ENCODE results near the gene GALNT9. TPM values are rescaled to one million over a fixed set of nuclear protein-coding genes. Genes with fewer than 3 reads are reported as not detected.
"Not testable (repeated sequence)": the region's sequence is repeated elsewhere in the genome, so short reads cannot be mapped to it uniquely, and the experiment has no call there.

GALNT9 gene
- total and polyA plus RNA-seq, 7 donors: 0.28 to 5.0 (median 2.8) TPM; not detected in 2

DNA sequence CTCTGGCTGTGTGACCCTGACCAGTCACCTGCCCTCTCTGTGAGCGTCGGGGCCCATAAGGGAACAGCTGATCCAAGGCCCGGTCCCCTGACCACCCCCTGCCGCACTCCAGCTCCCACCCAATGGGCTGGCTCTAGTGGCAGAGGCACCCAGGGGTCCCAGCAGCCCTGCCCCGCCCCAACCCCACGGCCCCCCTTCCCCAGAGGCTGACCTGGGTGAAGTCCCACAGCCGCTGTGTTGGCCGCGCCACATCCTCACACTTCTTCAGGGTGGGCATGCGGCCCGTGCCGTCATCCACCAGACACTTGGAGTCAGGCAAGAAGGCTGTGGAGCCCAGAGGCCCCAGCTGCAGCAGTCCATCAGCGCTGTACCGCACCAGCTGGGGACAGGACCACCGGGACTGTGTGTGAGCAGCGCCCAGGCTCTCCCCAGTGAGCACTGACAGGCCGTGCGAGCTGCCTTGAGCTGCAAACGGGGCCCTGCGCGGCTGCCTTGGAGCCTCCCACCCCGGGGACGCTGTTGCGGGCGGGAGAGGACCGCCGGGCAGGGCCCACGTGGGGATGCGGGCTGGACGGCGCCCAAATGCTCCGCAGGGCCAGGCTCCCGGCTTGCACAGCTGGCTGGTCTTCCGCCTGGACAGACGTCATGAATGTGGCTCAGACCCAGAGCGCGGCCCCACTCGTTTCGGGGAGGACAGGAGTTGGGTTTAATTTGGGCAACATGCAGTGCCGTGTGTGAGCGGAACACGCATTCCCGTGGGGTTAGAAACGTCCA lies 131.6 kb downstream of the GALNT9 start:
- Histone ChIP-seq H3K9me3 (peaks cover 0 to 10% (median 2%) of the 10 kb centered on the region in 4 donors), H3K36me3 (no peaks in the 10 kb centered on the region), H3K4me1 (no peaks in the 10 kb centered on the region), H3K4me3 (no peak overlapping the region), H3K27ac (no peak overlapping the region), H3K27me3 (peaks cover 0 to 14% (median 3%) of the 10 kb centered on the region in 3 donors)
- TF ChIP-seq POLR2A (IDR thresholded peaks at IDR 0.05) (no peak), POLR2AphosphoS5 (IDR thresholded peaks at IDR 0.05) (no peak), EP300 (IDR thresholded peaks at IDR 0.05) (no peak)
- TF ChIP-seq, protein P1, sequence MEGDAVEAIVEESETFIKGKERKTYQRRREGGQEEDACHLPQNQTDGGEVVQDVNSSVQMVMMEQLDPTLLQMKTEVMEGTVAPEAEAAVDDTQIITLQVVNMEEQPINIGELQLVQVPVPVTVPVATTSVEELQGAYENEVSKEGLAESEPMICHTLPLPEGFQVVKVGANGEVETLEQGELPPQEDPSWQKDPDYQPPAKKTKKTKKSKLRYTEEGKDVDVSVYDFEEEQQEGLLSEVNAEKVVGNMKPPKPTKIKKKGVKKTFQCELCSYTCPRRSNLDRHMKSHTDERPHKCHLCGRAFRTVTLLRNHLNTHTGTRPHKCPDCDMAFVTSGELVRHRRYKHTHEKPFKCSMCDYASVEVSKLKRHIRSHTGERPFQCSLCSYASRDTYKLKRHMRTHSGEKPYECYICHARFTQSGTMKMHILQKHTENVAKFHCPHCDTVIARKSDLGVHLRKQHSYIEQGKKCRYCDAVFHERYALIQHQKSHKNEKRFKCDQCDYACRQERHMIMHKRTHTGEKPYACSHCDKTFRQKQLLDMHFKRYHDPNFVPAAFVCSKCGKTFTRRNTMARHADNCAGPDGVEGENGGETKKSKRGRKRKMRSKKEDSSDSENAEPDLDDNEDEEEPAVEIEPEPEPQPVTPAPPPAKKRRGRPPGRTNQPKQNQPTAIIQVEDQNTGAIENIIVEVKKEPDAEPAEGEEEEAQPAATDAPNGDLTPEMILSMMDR (IDR thresholded peaks at IDR 0.05): no peak
- no peak for DNase-seq
- 79 to 86% methylated on average over 44 of the region's 44 CpGs for WGBS, 2 donors
- intact Hi-C loops (cut with DNase I): no loop called here

DNA sequence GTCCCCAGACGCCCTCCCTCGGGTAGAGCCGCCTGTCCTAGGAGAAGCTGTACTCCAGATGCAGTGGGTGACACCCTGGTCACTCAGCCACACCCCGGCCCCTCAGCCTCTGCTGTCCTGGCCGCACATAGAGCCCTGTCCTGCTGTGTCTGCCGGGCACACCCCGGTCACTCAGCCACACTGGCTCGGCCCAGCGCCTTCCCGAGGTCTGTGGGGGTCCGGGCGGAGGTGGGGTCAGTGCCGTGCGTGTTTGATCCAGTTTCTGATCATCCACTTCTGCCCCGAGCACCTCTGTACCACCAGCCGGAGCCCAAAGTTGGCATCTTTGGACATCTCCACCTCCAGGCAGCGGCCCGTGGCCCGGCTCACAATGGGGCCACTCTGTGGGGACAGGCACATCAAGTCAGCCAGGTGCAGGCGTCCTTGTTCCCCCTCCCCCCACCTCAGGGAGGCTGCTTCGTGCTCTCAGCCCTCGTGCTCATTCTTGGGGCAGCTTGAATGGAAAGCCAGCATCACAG lies 132.5 kb downstream of the GALNT9 start:
- Histone ChIP-seq H3K4me3 (no peak overlapping the region), H3K9me3 (peaks cover 0 to 10% (median 2%) of the 10 kb centered on the region in 4 donors), H3K4me1 (no peaks in the 10 kb centered on the region), H3K27me3 (peaks cover 0 to 6% (median 0%) of the 10 kb centered on the region in 3 donors), H3K27ac (no peak overlapping the region), H3K36me3 (no peaks in the 10 kb centered on the region)
- DNase-seq: no peak
- TF ChIP-seq EP300 (IDR thresholded peaks at IDR 0.05) (no peak), POLR2A (IDR thresholded peaks at IDR 0.05) (no peak), POLR2AphosphoS5 (IDR thresholded peaks at IDR 0.05) (no peak)
- TF ChIP-seq, protein P1 (IDR thresholded peaks at IDR 0.05): no peak
- WGBS, 2 donors: 86 to 87% methylated on average over 22 of the region's 22 CpGs
- intact Hi-C loops (cut with DNase I): no loop called here

DNA sequence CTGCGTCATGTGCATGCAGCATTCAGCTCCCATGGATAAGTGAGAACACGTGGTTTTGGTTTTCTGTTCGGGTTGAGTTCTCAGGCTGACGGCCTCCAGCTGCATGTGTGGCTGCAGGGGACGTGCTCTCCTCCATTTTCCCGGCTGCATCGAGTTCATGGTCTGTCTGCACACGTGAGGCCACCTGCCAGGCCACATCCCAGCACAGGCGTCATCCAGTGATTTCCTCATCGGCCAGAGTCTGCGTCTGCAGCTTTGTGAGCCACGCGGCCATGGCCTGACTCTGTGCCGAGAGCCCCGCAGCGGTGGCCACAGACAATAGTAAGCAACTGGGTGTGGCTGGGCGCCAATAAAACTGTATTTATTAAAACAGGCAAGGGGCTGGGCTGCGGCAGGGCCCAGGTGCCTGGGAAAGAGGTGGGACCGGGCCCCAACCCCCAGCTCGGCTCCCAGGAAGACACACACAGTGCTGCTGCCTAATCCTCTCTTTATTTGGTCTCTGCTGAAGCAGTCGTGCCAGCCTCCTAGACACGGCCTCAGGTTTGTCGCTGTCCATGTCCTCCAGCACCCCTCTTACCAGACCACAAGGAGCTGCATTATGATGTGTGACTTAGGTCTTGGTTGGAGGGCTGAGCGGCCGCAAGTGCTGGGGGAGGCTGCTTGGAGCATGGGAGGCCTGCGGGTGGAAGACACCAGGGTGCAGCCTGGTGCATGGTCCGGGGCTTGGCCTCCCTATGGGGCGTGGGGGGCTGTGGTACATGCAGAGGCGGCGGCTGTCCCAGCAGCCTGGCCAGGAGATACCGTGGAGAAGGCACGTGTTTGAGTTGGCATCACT lies 133.1 kb downstream of the GALNT9 start:
- intact Hi-C loops (cut with DNase I): no loop called here
- Histone ChIP-seq H3K9me3 (peaks cover 0 to 10% (median 2%) of the 10 kb centered on the region in 4 donors), H3K27ac (no peak overlapping the region), H3K4me3 (no peak overlapping the region), H3K27me3 (no peaks in the 10 kb centered on the region), H3K4me1 (no peaks in the 10 kb centered on the region), H3K36me3 (no peaks in the 10 kb centered on the region)
- WGBS, 2 donors: 47 to 71% methylated on average over 32 of the region's 32 CpGs
- DNase-seq: no peak
- no peak for TF ChIP-seq EP300 (IDR thresholded peaks at IDR 0.05)
- TF ChIP-seq POLR2AphosphoS5 (IDR thresholded peaks at IDR 0.05): no peak
- TF ChIP-seq, protein P1 (IDR thresholded peaks at IDR 0.05): no peak
- TF ChIP-seq POLR2A (IDR thresholded peaks at IDR 0.05): no peak

DNA sequence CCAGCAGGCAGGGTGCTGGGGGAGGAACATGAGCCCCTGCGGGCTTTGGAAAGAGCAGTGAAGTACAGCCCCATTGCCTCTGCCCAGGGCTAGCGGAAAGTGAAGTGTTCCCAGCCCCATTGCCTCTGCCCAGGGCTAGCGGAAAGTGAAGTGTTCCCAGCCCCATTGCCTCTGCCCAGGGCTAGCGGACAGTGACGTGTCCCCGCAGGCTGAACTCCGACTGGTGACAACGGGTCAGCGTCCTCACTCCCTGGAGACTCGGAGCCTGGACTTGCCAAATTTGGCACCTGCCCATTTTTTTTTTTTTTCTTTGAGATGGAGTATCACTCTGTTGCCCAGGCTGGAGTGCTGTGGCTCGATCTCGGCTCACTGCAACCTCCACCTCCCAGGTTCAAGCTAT lies 134.1 kb downstream of the GALNT9 start:
- WGBS, 2 donors: 87 to 89% methylated on average over 12 of the region's 12 CpGs
- H3K27me3 ChIP-seq; H3K27ac ChIP-seq; H3K4me3 ChIP-seq; DNase-seq; intact Hi-C loops (cut with DNase I); H3K9me3 ChIP-seq; H3K36me3 ChIP-seq; H3K4me1 ChIP-seq: not testable (repeated sequence)

DNA sequence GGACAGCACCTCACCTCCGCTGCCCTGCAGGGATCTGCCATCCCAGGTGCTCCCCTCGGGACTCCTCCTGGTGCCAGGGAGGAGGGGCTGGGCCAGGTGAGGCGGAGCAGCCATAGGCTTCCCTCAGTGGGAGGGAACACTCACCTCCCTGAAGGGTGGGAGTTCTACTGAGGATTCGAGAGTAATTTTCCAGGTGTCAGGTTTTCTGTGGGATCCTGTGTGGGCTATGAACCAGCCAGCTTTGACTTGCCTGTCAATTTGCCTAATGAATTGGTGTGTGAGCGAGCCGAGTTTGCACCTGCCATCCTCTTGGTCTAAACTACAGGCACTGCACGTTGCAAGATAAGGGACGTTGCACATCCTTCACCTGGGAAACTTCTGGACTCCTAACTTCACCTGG lies 134.8 kb downstream of the GALNT9 start:
- H3K9me3 ChIP-seq: peaks cover 0 to 10% (median 2%) of the 10 kb centered on the region in 4 donors
- TF ChIP-seq, protein P1 (IDR thresholded peaks at IDR 0.05): no peak
- no peaks in the 10 kb centered on the region for H3K36me3 ChIP-seq
- no peaks in the 10 kb centered on the region for H3K27me3 ChIP-seq
- no peak for DNase-seq
- no peak overlapping the region for H3K4me3 ChIP-seq
- H3K27ac ChIP-seq: no peak overlapping the region
- intact Hi-C loops (cut with DNase I): no loop called here
- peaks cover 0 to 14% (median 8%) of the 10 kb centered on the region in 4 donors for H3K4me1 ChIP-seq
- WGBS, 2 donors: 82 to 84% methylated on average over 8 of the region's 8 CpGs

Measured in sigmoid colon (tissue), 7 donors.